Transverse colon (tissue), 3 donors: Measurements from ENCODE around the gene INPP5B.

ENCODE experiments used
- CTCF ChIP-seq, 5 experiments: fragments of 200-600 bp in 3 of 5; fragments of 450-650 bp in 2 of 5; sonication (generic) in 3 of 5; IDR thresholded peaks; 1 replicate in 2 of 5; 2 replicates in 3 of 5; pipeline ENCODE4 v1.5.1; 2016 to 2017; ENCODE audit warnings: antibody characterized with exemption in 5 of 5, inconsistent platforms in 3 of 5, mild to moderate bottlenecking in 2 of 5, moderate library complexity in 1 of 5
- EP300 ChIP-seq: sonication (generic); formaldehyde crosslinking; IDR thresholded peaks from one replicate; pipeline ENCODE4 v1.6.1; 2017; ENCODE audit warnings: antibody characterized with exemption, low read depth
- POLR2A ChIP-seq: fragments of 450-650 bp; IDR thresholded peaks from one replicate; pipeline ENCODE4 v1.6.1; 2016; ENCODE audit warnings: antibody characterized with exemption, mild to moderate bottlenecking, moderate library complexity

GRCh38 chr1:37888022-37888700, 58.7 kb downstream of the INPP5B start:
- TF ChIP-seq EP300 (no peak), CTCF (IDR thresholded peaks at IDR 0.05) (no peak), POLR2A (no peak)
